Vagina (tissue), 2 donors: ENCODE results near the gene APOL6.

Source experiments
- CTCF ChIP-seq, 3 experiments: fragments of 450-650 bp in 2 of 3; fragments of 200-600 bp in 1 of 3; sonication (generic) in 1 of 3; IDR thresholded peaks; one replicate each; pipeline ENCODE4 v1.5.1; 2017 to 2019; ENCODE audit warnings: antibody characterized with exemption in 3 of 3, mild to moderate bottlenecking in 2 of 3, moderate library complexity in 2 of 3
- POLR2A ChIP-seq, 2 donors: fragments of 450-650 bp; IDR thresholded peaks; one replicate each; pipeline ENCODE4 v1.6.1; 2017; ENCODE audit warnings: antibody characterized with exemption in 2 of 2, mild to moderate bottlenecking in 2 of 2, moderate library complexity in 2 of 2

GRCh38 chr22:35678836-35679235 is 30.6 kb downstream of the APOL6 start:
- no peak for TF ChIP-seq POLR2A (IDR thresholded peaks at IDR 0.05)
- TF ChIP-seq CTCF (IDR thresholded peaks at IDR 0.05) = no peak
